HG03565 (cell line): ENCODE measurements around the gene TRIM15.
"Not testable (repeated sequence)": the region's sequence is repeated elsewhere in the genome, so short reads cannot be mapped to it uniquely, and the experiment has no call there.

Experiments
- ATAC-seq: cut with Tn5 transposase; IDR thresholded peaks from one replicate; pipeline ENCODE4 v1.9.1; 2021; ENCODE audit warnings: mild to moderate bottlenecking, moderate library complexity; ENCODE audit not compliant: unreplicated experiment

Gene TRIM15

GRCh38 chr6:30163090-30163917 is at the start of gene TRIM15:
Gene TRIM15, plus strand, starts transcription at chr6:30163546. Its CDS starts 139 bp downstream, at chr6:30163685.
- no peak for ATAC-seq

GRCh38 chr6:30113841-30114240 is 49.5 kb upstream of the TRIM15 start:
- no peak for ATAC-seq

GRCh38 chr6:30116724-30117123 is 46.6 kb upstream of the TRIM15 start:
- ATAC-seq = no peak

- not testable (repeated sequence) for ATAC-seq
Measured at GRCh38 chr6:30118691-30119090, 44.7 kb upstream of the TRIM15 start.

GRCh38 chr6:30121446-30122366 is 41.6 kb upstream of the TRIM15 start:
- ATAC-seq = no peak

GRCh38 chr6:30122515-30122914 is 40.8 kb upstream of the TRIM15 start:
- ATAC-seq = no peak

- ATAC-seq = no peak
Measured at GRCh38 chr6:30127238-30128093, 35.9 kb upstream of the TRIM15 start.

GRCh38 chr6:30129265-30130178 is 33.8 kb upstream of the TRIM15 start:
- no peak for ATAC-seq

GRCh38 chr6:30130179-30130679 is 33.1 kb upstream of the TRIM15 start:
- no peak for ATAC-seq

- no peak for ATAC-seq
Measured at GRCh38 chr6:30130887-30131862, 32.2 kb upstream of the TRIM15 start.

GRCh38 chr6:30131947-30132497 is 31.3 kb upstream of the TRIM15 start:
- no peak for ATAC-seq

GRCh38 chr6:30135147-30135546 is 28.2 kb upstream of the TRIM15 start:
- no peak for ATAC-seq

- no peak for ATAC-seq
Measured at GRCh38 chr6:30135757-30136156, 27.6 kb upstream of the TRIM15 start, which contains the start of gene TRIM40. Gene TRIM40, plus strand, starts transcription at chr6:30136140. Its CDS starts 897 bp downstream, at chr6:30137037.

GRCh38 chr6:30136570-30137286 is 26.6 kb upstream of the TRIM15 start:
- no peak for ATAC-seq

GRCh38 chr6:30140240-30140639 is 23.1 kb upstream of the TRIM15 start:
- not testable (repeated sequence) for ATAC-seq

- no peak for ATAC-seq
Measured at GRCh38 chr6:30142665-30143064, 20.7 kb upstream of the TRIM15 start.

GRCh38 chr6:30143780-30144179 is 19.6 kb upstream of the TRIM15 start:
- no peak for ATAC-seq
